Prostate gland (tissue), 2 donors: ENCODE data around the gene TECR.

Experiments used
- POLR2A ChIP-seq: fragments of 450-650 bp; IDR thresholded peaks from one replicate; pipeline ENCODE4 v1.6.1; 2016; ENCODE audit warnings: antibody characterized with exemption, mild to moderate bottlenecking
- POLR2AphosphoS5 ChIP-seq: sonication (generic); formaldehyde crosslinking; IDR thresholded peaks from one replicate; pipeline ENCODE4 v1.6.1; 2017; ENCODE audit warnings: antibody characterized with exemption
- TF ChIP-seq, protein P1 (sequence below), 4 experiments: fragments of 200-600 bp in 2 of 4; fragments of 450-650 bp in 2 of 4; sonication (generic) in 2 of 4; IDR thresholded peaks; 1 replicate in 3 of 4; 2 replicates in 1 of 4; pipeline ENCODE4 v1.5.1; 2016 to 2019; ENCODE audit warnings: antibody characterized with exemption in 4 of 4, mild to moderate bottlenecking in 2 of 4, moderate library complexity in 2 of 4

DNA sequence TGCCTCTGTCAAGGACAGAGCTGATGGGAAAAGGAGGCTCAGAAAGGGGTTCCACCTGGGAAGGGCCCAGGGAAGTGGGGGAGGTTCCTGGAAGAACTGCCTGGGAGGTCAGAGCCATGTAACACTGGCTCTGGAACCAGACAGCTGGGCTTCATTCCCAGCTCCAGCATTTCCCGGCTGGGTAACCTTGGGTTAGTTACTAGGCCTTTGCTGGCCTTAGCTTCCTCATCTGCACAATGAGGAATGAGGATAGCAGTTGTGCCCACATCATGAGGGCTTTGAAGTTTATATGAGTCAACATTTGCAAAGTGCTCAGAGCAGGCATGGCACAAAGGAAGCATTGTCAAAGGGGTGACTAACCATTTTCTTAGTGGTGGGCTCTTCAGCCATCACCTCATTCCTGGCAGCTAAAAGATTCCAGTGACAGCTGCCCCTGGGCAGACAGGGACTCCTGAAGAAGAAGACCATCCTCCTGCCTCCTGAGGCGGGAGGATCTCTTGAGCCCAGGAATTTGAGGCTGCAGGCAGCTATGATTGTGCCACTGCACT lies 9.5 kb upstream of the TECR start:
- TF ChIP-seq POLR2A: no peak
- TF ChIP-seq, protein P1, sequence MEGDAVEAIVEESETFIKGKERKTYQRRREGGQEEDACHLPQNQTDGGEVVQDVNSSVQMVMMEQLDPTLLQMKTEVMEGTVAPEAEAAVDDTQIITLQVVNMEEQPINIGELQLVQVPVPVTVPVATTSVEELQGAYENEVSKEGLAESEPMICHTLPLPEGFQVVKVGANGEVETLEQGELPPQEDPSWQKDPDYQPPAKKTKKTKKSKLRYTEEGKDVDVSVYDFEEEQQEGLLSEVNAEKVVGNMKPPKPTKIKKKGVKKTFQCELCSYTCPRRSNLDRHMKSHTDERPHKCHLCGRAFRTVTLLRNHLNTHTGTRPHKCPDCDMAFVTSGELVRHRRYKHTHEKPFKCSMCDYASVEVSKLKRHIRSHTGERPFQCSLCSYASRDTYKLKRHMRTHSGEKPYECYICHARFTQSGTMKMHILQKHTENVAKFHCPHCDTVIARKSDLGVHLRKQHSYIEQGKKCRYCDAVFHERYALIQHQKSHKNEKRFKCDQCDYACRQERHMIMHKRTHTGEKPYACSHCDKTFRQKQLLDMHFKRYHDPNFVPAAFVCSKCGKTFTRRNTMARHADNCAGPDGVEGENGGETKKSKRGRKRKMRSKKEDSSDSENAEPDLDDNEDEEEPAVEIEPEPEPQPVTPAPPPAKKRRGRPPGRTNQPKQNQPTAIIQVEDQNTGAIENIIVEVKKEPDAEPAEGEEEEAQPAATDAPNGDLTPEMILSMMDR (IDR thresholded peaks at IDR 0.05): no peak
- TF ChIP-seq POLR2AphosphoS5: peak; percentile 36
